Common myeloid progenitor, CD34-positive (primary cell): ENCODE data around the gene PSMD4.

Experiments used
- CTCF ChIA-PET: fragments of 350-600 bp; sonication (Branson Sonifier 250); formaldehyde crosslinking; loops from one replicate; lab custom pipeline; 2021; ENCODE audit warnings: antibody characterized with exemption; lab: Charles Lee
- POLR2A ChIA-PET: fragments of 350-600 bp; sonication (Branson Sonifier 250); formaldehyde crosslinking; loops from one replicate; lab custom pipeline; 2021; ENCODE audit warnings: antibody characterized with exemption; lab: Charles Lee
- DNase-seq, 3 donors: peaks; one replicate each; pipeline versions ENCODE4 v3.0.0 to v3.0.0-alpha.2; 2013
- H3K27ac ChIP-seq, 2 experiments: 1 replicate in 1 of 2; 2 replicates in 1 of 2; pipeline ENCODE4 v1.7.0; 2013; ENCODE audit warnings: inconsistent platforms in 2 of 2, low read length in 2 of 2, mild to moderate bottlenecking in 2 of 2, low read depth in 1 of 2, moderate library complexity in 1 of 2; ENCODE audit not compliant: severe bottlenecking in 2 of 2, insufficient read depth in 1 of 2, poor library complexity in 1 of 2
- H3K27me3 ChIP-seq, 5 experiments: replicated peaks in 2 of 5; 1 replicate in 3 of 5; 2 replicates in 2 of 5; pipeline versions ENCODE4 v1.6.1 to v1.7.0; 2013; ENCODE audit warnings: low read length in 4 of 5, mild to moderate bottlenecking in 2 of 5, moderate library complexity in 2 of 5, inconsistent platforms in 1 of 5; ENCODE audit not compliant: insufficient read depth in 5 of 5, control insufficient read depth in 4 of 5
- H3K36me3 ChIP-seq, 4 experiments: 1 replicate in 2 of 4; 2 replicates in 2 of 4; pipeline versions ENCODE4 v1.6.1 to v1.7.0; 2013; ENCODE audit warnings: low read length in 3 of 4, control low read depth in 1 of 4, mild to moderate bottlenecking in 1 of 4; ENCODE audit not compliant: control insufficient read depth in 4 of 4, insufficient read depth in 4 of 4
- H3K4me1 ChIP-seq, 4 experiments: 1 replicate in 3 of 4; 2 replicates in 1 of 4; pipeline versions ENCODE4 v1.6.1 to v1.7.1; 2013; ENCODE audit warnings: low read length in 3 of 4, mild to moderate bottlenecking in 3 of 4, control low read depth in 1 of 4, inconsistent platforms in 1 of 4, moderate library complexity in 1 of 4; ENCODE audit not compliant: control insufficient read depth in 4 of 4, insufficient read depth in 4 of 4; ENCODE audit errors: control extremely low read depth in 1 of 4
- H3K4me3 ChIP-seq, 7 experiments: 1 replicate in 4 of 7; 2 replicates in 3 of 7; pipeline versions ENCODE4 v1.5.1 to v1.7.0; 2013; ENCODE audit warnings: mild to moderate bottlenecking in 7 of 7, low read length in 6 of 7, moderate library complexity in 6 of 7, inconsistent platforms in 2 of 7, low read depth in 2 of 7, control low read depth in 1 of 7; ENCODE audit not compliant: insufficient read depth in 4 of 7, control insufficient read depth in 1 of 7; ENCODE audit errors: extremely low read depth in 1 of 7
- H3K9me3 ChIP-seq, 5 experiments: 1 replicate in 4 of 5; 2 replicates in 1 of 5; pipeline versions ENCODE4 v1.6.1 to v1.7.1; 2013; ENCODE audit warnings: low read length in 4 of 5, mild to moderate bottlenecking in 2 of 5, inconsistent platforms in 1 of 5, low read depth in 1 of 5, moderate library complexity in 1 of 5; ENCODE audit not compliant: control insufficient read depth in 4 of 5, insufficient read depth in 2 of 5; ENCODE audit errors: control extremely low read depth in 1 of 5
- WGBS: methylation state at CpG from one replicate; pipeline ENCODE4 v1.1.5; 2013; ENCODE audit not compliant: insufficient coverage; 5-methylcytosine and 5-hydroxymethylcytosine counted together

Gene PSMD4

GRCh38 chr1:151314137-151314875 lies 59.8 kb downstream of the PSMD4 start:
- no peaks in the 10 kb centered on the region for H3K9me3 ChIP-seq
- no peak overlapping the region for H3K4me3 ChIP-seq
- ChIA-PET POLR2A (no interaction called here), CTCF (interaction anchor here (0.6 to 41.8 kb wide), 6 partner anchors 10 to 289 kb away, joined by 3 to 644 read pairs (median 6); partner anchors contain the start of gene PI4KB)
- no peaks in the 10 kb centered on the region for H3K4me1 ChIP-seq
- peaks cover 19 to 80% (median 65%) of the 10 kb centered on the region in 4 experiments for H3K36me3 ChIP-seq
- no peak for DNase-seq
- 85% methylated on average over 2 of the region's 3 CpGs for WGBS
- no peak overlapping the region for H3K27ac ChIP-seq
- H3K27me3 ChIP-seq = no peaks in the 10 kb centered on the region

GRCh38 chr1:151315565-151316235 lies 61.2 kb downstream of the PSMD4 start:
- Histone ChIP-seq H3K4me1 (no peaks in the 10 kb centered on the region), H3K27ac (no peak overlapping the region), H3K36me3 (peaks cover 21 to 79% (median 60%) of the 10 kb centered on the region in 4 experiments), H3K4me3 (no peak overlapping the region), H3K27me3 (no peaks in the 10 kb centered on the region), H3K9me3 (no peaks in the 10 kb centered on the region)
- CTCF ChIA-PET = interaction anchor here (41.8 kb wide), 1 partner anchor 17 kb away, joined by 644 read pairs; the partner anchor contains the start of gene PI4KB
- POLR2A ChIA-PET = no interaction called here
- DNase-seq = no peak
- WGBS = 99% methylated on average over 12 of the region's 17 CpGs
